ENCODE results near the gene TGFBR3. TPM values are rescaled to one million over a fixed set of nuclear protein-coding genes. Genes with fewer than 3 reads are reported as not detected.

Gene TGFBR3
- total and polyA plus RNA-seq, 9 of the 15 experiments (the other 6 are each of a cell fraction or from before 2014, with no cell fraction given) = 3.6 to 32.4 (median 15.6) TPM

- TF ChIP-seq RBM17 (IDR thresholded peaks at IDR 0.05; ENCODE audit: borderline replicate concordance, low read depth, low read length) = no peak
Measured at GRCh38 chr1:91691525-91691924, 194.4 kb downstream of the TGFBR3 start (continued).

- WGBS (ENCODE audit: insufficient coverage, low coverage, missing lambda C conversion rate) = 89% methylated on average over 11 of the region's 11 CpGs
- Histone ChIP-seq H3K4me3 (no peak overlapping the region), H3K4me1 (replicated peaks in 1 of 2; ENCODE audit: control insufficient read depth in 2 of 2, insufficient read depth in 2 of 2, low read length in 2 of 2) (peaks cover 0 to 2% of the 10 kb centered on the region in 2 experiments; a peak in 2 of 5 replicates), H3K9me3 (replicated peaks; ENCODE audit: control insufficient read depth, insufficient read depth, low read depth, low read length) (no peaks in the 10 kb centered on the region), H3K9me1 (ENCODE audit: control insufficient read depth, insufficient read depth, low read length) (no peaks in the 10 kb centered on the region), H3K9ac (ENCODE audit: insufficient read depth in 1 of 2, low read depth in 2 of 2, low read length in 2 of 2) (no peak overlapping the region), H3K27me3 (ENCODE audit: control insufficient read depth in 2 of 2, insufficient read depth in 2 of 2, low read length in 2 of 2) (no peaks in the 10 kb centered on the region), H3K79me2 (ENCODE audit: control insufficient read depth, insufficient read depth, low read length) (no peaks in the 10 kb centered on the region), H3K36me3 (ENCODE audit: control insufficient read depth, insufficient read depth, low read length) (peaks cover 24% of the 10 kb centered on the region; the same call in 2 of the 3 replicates), H2AFZ (ENCODE audit: low read depth, low read length) (no peak overlapping the region), H4K20me1 (replicated peaks; ENCODE audit: control insufficient read depth, insufficient read depth, low read length) (no peaks in the 10 kb centered on the region), H3K27ac (ENCODE audit: extremely low read depth, low read depth, low read length) (no peak overlapping the region), H3K4me2 (ENCODE audit: insufficient read depth, low read length) (no peak overlapping the region)
- TF ChIP-seq ZBTB7A (IDR thresholded peaks at IDR 0.05; ENCODE audit: borderline replicate concordance, control insufficient read depth, low read depth, low read length) (no peak), ZBTB26 (CRISPR knock-in tag; IDR thresholded peaks at IDR 0.05) (no peak), XRCC4 (IDR thresholded peaks at IDR 0.05; ENCODE audit: extremely low read depth, insufficient read depth, insufficient read length) (no peak), NBN (IDR thresholded peaks at IDR 0.05; ENCODE audit: low read depth) (no peak), PTRF (tag; IDR thresholded peaks at IDR 0.05) (no peak), NFRKB (IDR thresholded peaks at IDR 0.05; ENCODE audit: low read depth) (no peak), TRIM28 (IDR thresholded peaks at IDR 0.05) (no peak), TARDBP (IDR thresholded peaks at IDR 0.05) (no peak), LCOR (CRISPR knock-in tag; IDR thresholded peaks at IDR 0.05) (no peak), NCOA2 (IDR thresholded peaks at IDR 0.05; ENCODE audit: partially characterized antibody in 2 of 2) (no peak)
- FAIRE-seq (no peak), ATAC-seq (no peak), DNase-seq (ENCODE audit: extremely low read depth in 1 of 4, low spot score in 3 of 4) (no peak)
- CTCF ChIA-PET (ENCODE audit: low intra/inter-chr PET ratio) = no interaction called here
- intact Hi-C loops (cut with micrococcal nuclease) (no loop called here), in situ Hi-C loops (cut with MboI) (no loop called here)
- POLR2A ChIA-PET = no interaction called here
- no TSS peak for BruUV-seq (replicated peaks)
Measured at GRCh38 chr1:91689641-91690481, 196.1 kb downstream of the TGFBR3 start.
